ENCODE data around the gene KCNJ4.
"Not testable (repeated sequence)": the region's sequence is repeated elsewhere in the genome, so short reads cannot be mapped to it uniquely, and the experiment has no call there.

KCNJ4 gene

DNA sequence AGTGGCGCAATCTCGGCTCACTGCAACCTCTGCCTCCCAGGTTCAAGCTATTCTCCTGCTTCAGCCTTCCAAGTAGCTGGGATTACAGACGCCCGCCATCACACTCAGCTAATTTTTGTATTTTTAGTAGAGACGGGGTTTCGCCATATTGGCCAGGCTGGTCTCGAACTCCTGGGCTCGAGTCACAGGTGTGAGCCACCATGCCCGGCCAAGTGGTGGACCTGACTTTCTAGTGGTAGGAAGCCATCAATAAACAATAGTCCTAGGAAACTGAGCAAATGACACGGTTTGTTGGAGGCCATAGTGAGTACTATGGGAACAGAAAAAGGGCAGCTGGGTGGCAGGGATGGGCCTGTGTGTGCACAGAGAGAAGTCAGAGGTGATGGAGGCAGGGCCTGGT is 15.2 kb upstream of the KCNJ4 start:
- not testable (repeated sequence) for DNase-seq

DNA sequence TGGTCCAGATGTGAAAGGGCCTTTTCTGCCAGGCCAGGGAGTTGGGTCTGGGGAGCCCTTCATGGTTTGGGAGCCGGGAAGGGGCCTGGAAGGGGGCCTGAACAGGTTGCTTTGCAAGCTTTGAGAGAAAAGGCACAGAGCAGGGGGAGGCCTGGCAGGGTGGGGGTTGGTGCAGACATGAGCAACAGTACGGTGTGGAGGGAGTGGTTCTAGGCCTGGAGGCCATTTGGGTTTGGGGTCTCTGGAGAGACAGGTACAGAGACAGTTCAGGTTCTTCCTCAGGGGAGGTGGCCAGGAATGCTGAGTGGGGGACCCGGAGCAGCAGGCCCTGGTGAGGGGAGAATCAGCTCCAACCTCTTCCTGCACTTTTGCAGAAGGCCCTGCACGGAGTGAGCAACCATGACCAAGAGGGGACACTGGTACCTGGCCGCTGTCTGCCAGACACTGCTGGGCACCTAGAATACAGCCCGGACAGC is 14.3 kb upstream of the KCNJ4 start:
- no peak for DNase-seq

DNA sequence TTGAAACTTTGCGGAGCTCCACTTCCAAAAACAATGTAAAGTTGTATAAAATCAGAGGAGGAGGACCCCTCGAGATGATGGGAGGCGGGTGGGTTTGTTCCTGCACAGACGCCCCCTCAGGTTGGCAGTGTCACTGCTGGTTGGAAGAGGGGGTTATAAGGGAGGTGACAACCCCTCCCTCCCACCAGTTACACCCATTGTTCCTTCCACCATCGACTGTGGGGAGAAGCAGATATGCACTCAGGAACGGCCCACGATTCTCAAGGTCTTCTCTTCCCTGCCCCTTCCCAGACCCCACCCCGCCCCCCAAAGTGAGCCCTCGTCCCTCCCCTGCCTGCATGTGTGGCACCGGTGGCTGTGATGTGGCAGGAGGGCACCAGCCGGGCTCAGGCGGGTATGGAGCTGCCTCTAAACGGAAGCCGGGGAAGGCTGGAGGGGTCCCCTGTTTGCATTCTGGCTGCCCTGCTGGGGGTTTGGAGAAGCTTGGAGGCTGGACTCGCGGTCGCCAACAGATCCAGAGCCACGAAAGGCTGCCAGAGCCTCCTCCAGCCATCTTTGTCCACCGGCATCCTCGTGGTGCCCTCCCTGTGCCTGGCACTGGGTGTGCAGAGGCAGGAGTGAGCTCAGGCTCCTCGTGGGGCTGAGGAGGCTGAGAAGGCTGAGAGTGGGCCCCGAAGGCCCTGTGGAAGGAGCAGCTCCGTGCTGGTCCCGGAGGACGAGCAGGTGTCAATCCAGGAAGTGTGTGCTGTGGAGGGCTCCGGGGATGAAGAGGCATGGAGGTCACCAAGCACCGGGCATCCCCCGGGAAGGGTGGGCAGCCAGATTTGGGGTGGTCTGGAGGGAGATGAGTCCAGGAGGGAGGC is 13.7 kb upstream of the KCNJ4 start:
- no peak for DNase-seq

GRCh38 chr22:38467904-38468442 is 13.0 kb upstream of the KCNJ4 start, which contains the start of gene KDELR3:
Gene KDELR3 (plus strand): TSS chr22:38468096. CDS start chr22:38468234, 138 bp downstream.
- DNase-seq, result peak; percentile 64

GRCh38 chr22:38467438-38467903 is 12.5 kb upstream of the KCNJ4 start:
- DNase-seq, result no peak

DNA sequence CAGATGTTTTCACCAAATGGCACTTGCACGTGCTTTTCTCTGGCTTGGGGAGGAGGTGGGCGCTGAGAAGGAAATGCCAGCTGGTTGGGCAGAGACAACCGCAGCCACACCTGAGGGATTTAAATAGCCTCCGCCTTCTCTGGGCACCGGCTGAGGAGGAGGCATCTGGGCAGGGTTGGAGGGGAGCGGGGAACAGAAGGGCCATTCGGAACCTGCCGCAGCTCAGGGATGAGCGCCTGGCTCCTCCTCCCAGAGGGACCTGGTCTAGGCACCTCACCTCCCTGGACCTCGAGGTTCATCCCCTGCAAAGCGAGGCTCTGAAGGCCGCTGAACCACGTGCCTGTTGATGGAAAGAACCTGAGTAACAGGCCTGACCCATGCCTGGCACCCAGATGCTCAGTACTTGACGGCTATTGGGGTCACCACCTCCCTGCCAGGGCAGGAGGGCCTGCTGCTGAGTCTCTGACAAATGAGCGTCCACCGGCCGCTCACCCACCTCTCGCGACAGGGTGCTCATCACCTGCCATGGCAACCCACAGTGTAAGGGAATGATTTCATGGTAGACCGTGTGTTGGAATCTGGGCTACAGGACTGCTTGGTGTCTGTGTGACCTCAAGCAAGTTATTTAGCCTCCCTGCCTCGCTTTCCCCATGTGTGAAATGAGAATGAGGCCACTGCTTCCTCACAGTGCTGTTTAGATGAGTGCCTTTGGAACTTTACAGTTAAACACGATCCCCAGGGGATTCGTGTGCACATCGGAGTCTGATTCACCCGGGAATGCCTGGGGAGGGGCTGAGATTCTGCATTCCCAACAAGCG is 10.9 kb upstream of the KCNJ4 start:
- DNase-seq, result no peak

DNA sequence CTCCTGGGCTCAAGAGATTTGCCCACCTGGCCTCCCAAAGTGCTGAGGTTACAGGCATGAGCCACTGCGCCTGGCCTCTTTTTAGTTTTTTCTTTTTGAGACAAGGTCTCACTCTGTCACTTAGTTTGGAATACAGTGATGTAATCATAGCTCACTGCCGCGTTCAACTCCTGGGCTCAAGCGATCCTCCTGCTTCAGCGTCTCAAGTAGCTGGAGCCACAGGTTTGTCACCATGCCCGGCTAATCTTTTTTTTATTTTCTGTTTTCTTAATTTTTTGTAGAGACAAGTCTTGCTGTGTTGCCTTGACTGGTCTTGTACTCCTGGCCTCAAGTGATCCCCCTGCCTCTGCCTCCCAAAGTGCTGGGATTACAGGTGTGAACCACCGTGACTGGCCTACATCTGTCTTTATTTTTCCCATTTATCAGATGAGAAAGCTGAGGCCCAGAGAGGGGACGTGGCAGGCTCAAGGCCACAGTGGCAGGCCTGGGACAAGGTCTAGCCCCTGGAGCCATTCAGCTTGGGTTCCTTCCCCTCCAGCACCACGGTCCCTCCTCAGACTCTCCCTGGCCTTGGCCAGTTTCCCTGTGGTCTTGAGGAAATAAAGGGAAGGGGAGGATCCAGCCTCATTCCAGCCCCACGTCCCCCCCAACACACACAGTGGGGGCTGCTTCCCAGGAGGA is 10.1 kb upstream of the KCNJ4 start:
- DNase-seq, result no peak

- DNase-seq, result no peak
These were observed 8.2 kb upstream of the KCNJ4 start for GRCh38 chr22:38462960-38463784.

DNA sequence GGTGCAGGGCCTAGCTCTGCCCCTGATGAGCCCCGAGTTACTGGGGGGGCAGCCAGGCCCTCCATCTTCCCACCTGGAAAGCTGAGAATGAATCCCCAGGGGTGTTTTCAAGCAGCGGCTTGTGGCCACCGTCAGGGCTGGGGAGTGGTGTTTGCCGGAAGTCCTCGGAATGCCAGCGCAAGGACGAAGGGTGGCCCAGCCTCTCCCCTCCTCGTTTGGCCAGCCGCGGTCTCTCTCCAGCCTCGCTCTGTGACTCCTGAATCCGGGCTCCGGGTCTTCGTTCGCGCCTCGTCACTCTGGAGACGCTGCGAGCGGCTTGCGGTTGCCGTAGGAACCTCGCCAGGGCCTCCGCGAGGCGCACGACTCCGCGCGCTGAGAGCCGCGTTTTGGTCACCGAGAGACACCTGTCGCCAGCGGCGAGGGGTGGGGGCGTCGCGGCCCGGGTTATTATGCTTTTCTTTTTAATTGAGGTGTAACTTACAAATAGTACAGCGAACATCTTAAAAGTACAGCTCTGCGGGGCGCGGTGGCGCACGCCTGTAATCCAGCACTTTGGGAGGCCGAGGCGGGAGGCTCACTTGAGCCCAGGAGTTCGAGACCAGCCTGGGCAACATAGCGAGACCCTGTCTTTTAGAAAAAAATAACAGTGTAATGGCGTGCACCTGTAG is 6.5 kb upstream of the KCNJ4 start:
- peak; percentile 64 for DNase-seq

GRCh38 chr22:38461057-38461413 is 6.0 kb upstream of the KCNJ4 start:
- DNase-seq, result no peak

DNA sequence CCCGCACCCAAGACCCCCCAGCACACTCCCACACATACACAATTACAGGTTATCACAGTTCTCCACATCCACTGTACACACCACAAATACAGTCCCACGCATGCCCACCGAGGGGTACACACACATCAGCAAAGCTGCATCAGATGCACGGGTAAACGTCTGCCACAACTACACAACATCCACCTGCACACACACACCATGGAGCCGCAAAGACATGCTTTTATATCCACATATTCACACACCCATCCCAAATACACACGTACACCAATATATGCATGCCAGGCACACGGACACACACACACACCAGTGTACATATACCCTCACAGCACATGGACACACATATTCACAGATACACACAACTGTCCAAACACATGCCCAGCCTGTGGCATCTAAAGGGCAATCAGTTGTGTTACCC is 5.4 kb upstream of the KCNJ4 start:
- DNase-seq, result no peak

GRCh38 chr22:38456841-38457699 is 2.1 kb upstream of the KCNJ4 start:
- no peak for DNase-seq

DNA sequence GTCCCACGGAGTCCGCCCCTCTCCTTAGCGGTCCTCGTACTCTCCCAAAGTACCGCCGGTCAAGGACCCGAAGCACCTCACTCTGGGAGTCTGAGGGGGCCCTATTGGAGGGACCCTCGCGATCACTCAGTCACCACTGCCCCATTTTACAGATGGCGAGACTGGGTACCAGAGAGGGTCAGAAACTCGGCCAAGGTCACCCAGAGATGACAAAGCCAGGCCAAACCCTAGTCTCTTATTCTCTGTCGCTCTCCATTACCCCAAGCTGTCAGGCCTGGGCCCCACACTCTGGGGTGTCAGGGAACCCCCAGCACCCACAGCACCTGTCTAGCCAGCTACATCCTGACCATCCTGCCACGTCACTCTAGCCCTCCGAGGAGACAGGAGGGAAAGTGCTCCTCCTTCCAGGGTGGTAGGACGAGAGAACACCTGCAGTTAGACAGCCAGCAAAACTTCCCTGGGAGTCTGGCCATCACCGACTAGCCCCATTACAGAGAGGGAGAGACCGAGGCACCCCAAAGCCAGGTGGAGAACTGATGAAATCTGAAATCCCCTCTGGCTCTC is 1.4 kb upstream of the KCNJ4 start:
- no peak for DNase-seq

- peak; percentile 43 for DNase-seq
These were observed 702 bp upstream of the KCNJ4 start for GRCh38 chr22:38455530-38456271.

DNA sequence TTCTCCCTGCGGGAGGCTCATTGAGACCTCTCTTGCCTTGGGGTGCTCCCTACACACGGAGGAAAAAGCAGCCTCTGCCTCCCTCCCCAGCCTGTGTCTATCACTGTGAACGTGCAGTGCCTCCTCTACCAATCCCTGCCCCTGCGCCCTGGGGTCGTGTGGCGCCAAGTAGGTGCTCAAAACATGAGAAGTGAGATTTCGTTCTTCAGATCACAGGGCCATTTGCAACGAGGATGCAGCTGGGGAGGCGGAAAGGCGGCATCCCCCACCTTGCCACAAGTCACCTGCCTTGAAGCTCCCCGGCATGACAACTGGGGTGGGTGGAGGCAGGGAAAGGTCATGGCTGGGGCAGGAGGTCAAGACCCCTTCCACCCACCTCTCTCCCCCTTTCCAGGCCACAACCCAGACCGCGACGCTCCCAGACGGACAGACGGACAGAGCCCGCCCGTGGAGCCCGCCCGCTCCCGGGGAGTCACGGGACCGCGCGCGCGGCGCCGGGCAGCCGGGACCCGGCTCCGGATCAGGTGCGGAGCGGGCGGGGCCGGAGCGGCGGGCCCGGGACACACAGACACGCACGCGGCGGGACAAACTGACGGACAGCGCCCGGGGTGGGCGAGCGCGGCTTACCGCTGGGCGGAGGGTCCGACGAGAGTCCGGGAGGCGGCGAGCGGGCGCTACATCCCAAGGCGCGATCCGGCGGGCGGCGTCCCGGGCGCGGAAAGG is 485 bp downstream of the KCNJ4 start:
- peak; percentile 13 for DNase-seq

DNA sequence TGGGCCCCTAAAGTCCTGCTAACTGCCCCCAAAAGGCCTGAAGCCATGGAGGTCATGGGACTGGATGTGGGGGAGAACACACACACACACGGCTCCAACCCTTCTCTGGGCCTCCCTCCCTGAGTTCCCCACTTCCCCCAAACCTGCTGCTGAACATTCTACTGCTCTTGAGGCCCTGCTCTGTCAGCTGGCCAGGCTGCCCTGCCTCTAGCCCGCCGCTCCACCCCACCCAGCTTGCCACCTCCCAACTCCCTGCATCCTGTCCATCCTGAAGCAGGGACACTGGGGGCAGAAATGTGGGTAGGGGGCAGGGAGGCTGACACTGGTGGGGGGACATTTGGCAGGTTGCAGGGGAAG is 1.0 kb downstream of the KCNJ4 start:
- no peak for DNase-seq

DNA sequence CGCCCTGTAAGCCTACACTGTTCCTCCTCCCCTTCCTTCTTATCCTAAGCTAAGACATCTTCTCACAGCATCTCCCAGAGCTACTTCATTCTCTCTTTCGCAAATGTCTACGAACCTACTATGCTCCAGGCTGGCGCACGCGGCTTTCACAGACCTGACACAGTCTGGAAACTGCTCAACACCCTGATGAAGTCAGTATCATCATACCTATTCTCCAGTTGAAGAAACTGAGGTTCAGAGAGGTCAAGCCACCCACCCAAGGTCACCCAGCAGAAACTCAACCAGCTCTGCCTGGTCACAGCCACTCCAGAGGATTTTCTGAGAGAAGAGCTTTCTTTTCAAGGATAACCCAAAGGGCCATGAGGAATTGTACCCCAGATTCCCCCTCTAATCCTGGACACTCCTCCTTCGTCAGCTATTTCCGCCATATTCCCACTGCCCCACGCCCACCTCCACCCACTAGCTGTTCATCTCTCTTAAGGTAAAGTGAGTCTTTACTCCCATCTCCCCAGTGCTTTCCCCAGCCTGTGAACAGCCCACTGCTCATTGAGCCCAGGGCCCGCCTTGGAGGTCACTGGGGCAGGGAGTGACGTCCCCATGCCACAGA is 1.8 kb downstream of the KCNJ4 start:
- DNase-seq, result no peak

DNA sequence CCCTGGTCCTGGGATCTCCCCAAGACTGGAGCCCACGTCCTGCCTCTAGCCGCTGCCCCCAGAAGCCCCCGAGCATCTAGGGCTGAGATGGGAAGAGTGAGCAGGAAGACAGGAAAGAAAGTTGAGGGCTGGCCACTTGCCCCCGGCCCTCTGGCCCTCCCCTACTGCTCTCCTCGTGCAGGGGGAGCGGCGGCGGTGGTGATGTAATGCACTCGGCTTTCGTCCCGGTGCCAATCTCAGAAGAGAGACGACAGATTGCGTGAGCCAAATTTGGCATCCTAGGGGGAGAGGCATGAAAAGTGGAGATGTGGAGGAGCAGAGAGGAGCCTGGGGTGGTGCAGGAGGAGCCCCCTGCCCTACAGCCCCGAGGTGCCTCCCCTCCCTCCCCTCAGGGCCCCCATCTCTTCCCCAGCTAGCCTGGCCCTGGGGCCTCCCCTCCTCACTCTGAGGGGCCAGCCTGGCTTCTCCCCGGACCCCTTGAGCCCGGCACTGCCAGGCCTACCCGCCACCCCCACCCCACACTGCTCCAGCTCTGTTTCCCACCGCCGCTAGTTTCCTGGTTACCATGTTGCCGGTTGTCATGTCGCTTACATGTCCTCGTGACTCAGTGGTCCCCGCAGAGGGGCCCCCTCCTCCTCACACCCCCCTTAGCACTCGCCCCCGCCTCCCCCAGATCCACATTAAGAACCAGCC is 2.5 kb downstream of the KCNJ4 start:
- DNase-seq, result no peak
